Right lobe of liver (tissue), 6 donors: ENCODE data around the gene ZNF225. TPM values are rescaled to one million over a fixed set of nuclear protein-coding genes. Genes with fewer than 3 reads are reported as not detected.
A peak's percentile ranks its signal among the peaks of the same experiment; 100 is the strongest.

Experiments used
- ATAC-seq, 4 donors: fragments of 200-7000 bp; cut with Tn5 transposase; one replicate each; pipeline ENCODE4 v1.9.1; 2020; ENCODE audit warnings: mild to moderate bottlenecking in 4 of 4, moderate library complexity in 4 of 4
- DNase-seq, 3 donors: peaks; one replicate each; pipeline ENCODE4 v3.0.0-alpha.2; 2020
- H3K27ac ChIP-seq, 3 donors: fragments of 200-600 bp; one replicate each; pipeline ENCODE4 v1.8.0; 2022
- H3K27me3 ChIP-seq, 2 donors: fragments of 200-600 bp; one replicate each; pipeline ENCODE4 v1.8.0; 2022
- H3K36me3 ChIP-seq, 4 donors: fragments of 200-600 bp; sonication (generic) in 1 of 4; one replicate each; pipeline versions ENCODE4 v1.5.1 to v1.8.0; 2017 to 2022; ENCODE audit warnings: control low read depth in 1 of 4
- H3K4me1 ChIP-seq, 4 donors: fragments of 200-600 bp; sonication (generic) in 1 of 4; one replicate each; pipeline versions ENCODE4 v1.5.1 to v1.8.0; 2017 to 2022; ENCODE audit warnings: control low read depth in 1 of 4
- H3K4me3 ChIP-seq, 3 donors: fragments of 200-600 bp; one replicate each; pipeline ENCODE4 v1.8.0; 2022
- H3K9me3 ChIP-seq, 4 donors: fragments of 200-600 bp; sonication (generic) in 1 of 4; one replicate each; pipeline versions ENCODE4 v1.5.1 to v1.8.0; 2017 to 2022; ENCODE audit warnings: control low read depth in 1 of 4
- POLR2A ChIP-seq: fragments of 450-650 bp; IDR thresholded peaks from one replicate; pipeline ENCODE4 v1.6.1; 2017; ENCODE audit warnings: antibody characterized with exemption, mild to moderate bottlenecking
- WGBS: methylation state at CpG from one replicate; pipeline ENCODE4 v1.1.6; 2018; ENCODE audit warnings: low coverage, low lambda C conversion rate; ENCODE audit not compliant: insufficient coverage; ENCODE audit errors: missing lambda C conversion rate; 5-methylcytosine and 5-hydroxymethylcytosine counted together
- intact Hi-C, 2 donors: fragments of 100-400 bp; cut with DNase I; formaldehyde crosslinking; loops; one replicate each; pipeline versions ENCODE4 v1.11.2 to v1.14.1; 2022
- long read RNA-seq: library from polyadenylated mRNA; unstranded; transcript quantifications from one replicate; pipeline ENCODE4 v2.0.0, GENCODE V29; 2019
- total RNA-seq, 6 experiments: library from RNA; depleted of rRNA in 2 of 6; stranded (reverse); fragments of >200 nt in 2 of 6; fragmentation: NEBNext Ultra II Directional in 3 of 6; extraction: Animal tissue kit (Norgen Biotek cat#: 25700) in 3 of 6; gene quantifications; one replicate each; pipeline versions ENCODE4 v1.1.0 to v1.2.4, GENCODE V29; 2016 to 2023
- TF ChIP-seq, protein P1 (sequence below), 4 donors: fragments of 200-600 bp in 3 of 4; fragments of 450-650 bp in 1 of 4; IDR thresholded peaks; one replicate each; pipeline versions ENCODE4 v1.5.1 to v1.8.0; 2016 to 2022; ENCODE audit warnings: antibody characterized with exemption in 4 of 4, mild to moderate bottlenecking in 2 of 4
- donor health status: DM: no; HTN: yes; CAD: no.
- donor health status: DM: no; HTN: no; CAD: no.
- donor health status: DM: no; HTN: no; CAD: no.
- donor health status: DM: no; HTN: yes; CAD: no.
- donor health status: DM: no; HTN: yes; CAD: no.

Gene ZNF225
- 1 to 10 TPM in 5 of 6 experiments, under 1 TPM in 1; 0.74 to 2.2 (median 1.8) TPM for total RNA-seq
- long read RNA-seq, result 0 reads

GRCh38 chr19:44113138-44113783, at the start of gene ZNF225:
Gene ZNF225 (plus strand): TSS chr19:44113399. CDS start chr19:44115828, 2,429 bp downstream.
- H3K4me3 ChIP-seq, result peak within 1 kb of the TSS; percentile 50 to 85 (median 84)
- H3K27me3 ChIP-seq, result no peaks in the 10 kb centered on the region
- H3K36me3 ChIP-seq, result peaks cover 0 to 14% (median 6%) of the 10 kb centered on the region in 4 donors
- TF ChIP-seq, protein P1, sequence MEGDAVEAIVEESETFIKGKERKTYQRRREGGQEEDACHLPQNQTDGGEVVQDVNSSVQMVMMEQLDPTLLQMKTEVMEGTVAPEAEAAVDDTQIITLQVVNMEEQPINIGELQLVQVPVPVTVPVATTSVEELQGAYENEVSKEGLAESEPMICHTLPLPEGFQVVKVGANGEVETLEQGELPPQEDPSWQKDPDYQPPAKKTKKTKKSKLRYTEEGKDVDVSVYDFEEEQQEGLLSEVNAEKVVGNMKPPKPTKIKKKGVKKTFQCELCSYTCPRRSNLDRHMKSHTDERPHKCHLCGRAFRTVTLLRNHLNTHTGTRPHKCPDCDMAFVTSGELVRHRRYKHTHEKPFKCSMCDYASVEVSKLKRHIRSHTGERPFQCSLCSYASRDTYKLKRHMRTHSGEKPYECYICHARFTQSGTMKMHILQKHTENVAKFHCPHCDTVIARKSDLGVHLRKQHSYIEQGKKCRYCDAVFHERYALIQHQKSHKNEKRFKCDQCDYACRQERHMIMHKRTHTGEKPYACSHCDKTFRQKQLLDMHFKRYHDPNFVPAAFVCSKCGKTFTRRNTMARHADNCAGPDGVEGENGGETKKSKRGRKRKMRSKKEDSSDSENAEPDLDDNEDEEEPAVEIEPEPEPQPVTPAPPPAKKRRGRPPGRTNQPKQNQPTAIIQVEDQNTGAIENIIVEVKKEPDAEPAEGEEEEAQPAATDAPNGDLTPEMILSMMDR (IDR thresholded peaks at IDR 0.05), result no peak
- peak; percentile 47 for TF ChIP-seq POLR2A
- H3K9me3 ChIP-seq, result peaks cover 0 to 24% (median 7%) of the 10 kb centered on the region in 4 donors
- peak; percentile 92 to 98 (median 96) for DNase-seq
- H3K4me1 ChIP-seq, result peaks cover 0 to 15% (median 3%) of the 10 kb centered on the region in 4 donors
- intact Hi-C loops, result no loop called here
- peak within 1 kb of the TSS in 1 of 3 donors; percentile 20 for H3K27ac ChIP-seq
- under 1% methylated on average over 28 of the region's 44 CpGs for WGBS
- ATAC-seq, result peak; percentile 98 to 99 (median 98)

DNA sequence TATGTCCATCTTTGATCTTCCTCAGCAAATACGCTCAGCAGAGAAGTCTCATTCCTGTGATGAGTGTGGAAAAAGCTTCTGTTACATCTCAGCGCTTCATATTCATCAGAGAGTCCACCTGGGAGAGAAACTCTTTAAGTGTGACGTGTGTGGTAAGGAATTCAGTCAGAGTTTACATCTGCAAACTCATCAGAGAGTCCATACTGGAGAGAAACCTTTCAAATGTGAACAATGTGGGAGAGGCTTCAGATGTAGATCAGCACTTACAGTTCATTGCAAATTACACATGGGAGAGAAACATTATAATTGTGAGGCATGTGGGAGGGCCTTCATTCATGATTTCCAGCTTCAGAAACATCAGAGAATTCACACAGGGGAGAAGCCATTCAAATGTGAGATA, 46.9 kb upstream of the ZNF225 start:
- DNase-seq (no peak), ATAC-seq (no peak)
- Histone ChIP-seq H3K4me3 (no peak overlapping the region), H3K36me3 (peaks cover 0 to 18% (median 3%) of the 10 kb centered on the region in 4 donors), H3K9me3 (peaks cover 0 to 35% (median 5%) of the 10 kb centered on the region in 4 donors), H3K27me3 (no peaks in the 10 kb centered on the region), H3K27ac (no peak overlapping the region), H3K4me1 (no peaks in the 10 kb centered on the region)
- no peak for TF ChIP-seq POLR2A
- TF ChIP-seq, protein P1 (IDR thresholded peaks at IDR 0.05), result no peak
- WGBS, result 52% methylated on average over 3 of the region's 3 CpGs
- intact Hi-C loops, result no loop called here

- Histone ChIP-seq H3K4me3 (no peak overlapping the region), H3K27ac (no peak overlapping the region), H3K36me3 (peaks cover 0 to 9% (median 3%) of the 10 kb centered on the region in 4 donors), H3K27me3 (no peaks in the 10 kb centered on the region), H3K9me3 (peaks cover 0 to 32% (median 5%) of the 10 kb centered on the region in 4 donors), H3K4me1 (peaks cover 0 to 8% (median 0%) of the 10 kb centered on the region in 4 donors)
- TF ChIP-seq POLR2A, result no peak
- TF ChIP-seq, protein P1 (IDR thresholded peaks at IDR 0.05), result no peak
- WGBS, result 70% methylated on average over 1 of the region's 1 CpG
- no peak for ATAC-seq
- intact Hi-C loops, result no loop called here
- no peak for DNase-seq
These were observed 43.8 kb upstream of the ZNF225 start for GRCh38 chr19:44069415-44069814.

GRCh38 chr19:44071824-44072542, 41.2 kb upstream of the ZNF225 start, which contains the start of gene ZNF284:
Gene ZNF284 (plus strand): TSS chr19:44072159. CDS start chr19:44076390, 4,231 bp downstream.
- Histone ChIP-seq H3K4me1 (peaks cover 0 to 8% (median 0%) of the 10 kb centered on the region in 4 donors), H3K27ac (peak within 1 kb of the TSS in 1 of 3 donors; percentile 17), H3K36me3 (no peaks in the 10 kb centered on the region), H3K27me3 (no peaks in the 10 kb centered on the region), H3K9me3 (peaks cover 0 to 8% (median 0%) of the 10 kb centered on the region in 4 donors), H3K4me3 (peak within 1 kb of the TSS; percentile 50 to 72 (median 68))
- ATAC-seq (peak; percentile 97 to 100 (median 100)), DNase-seq (peak; percentile 82 to 89 (median 86))
- 3% methylated on average over 22 of the region's 40 CpGs for WGBS
- peak; percentile 14 for TF ChIP-seq POLR2A
- TF ChIP-seq, protein P1 (IDR thresholded peaks at IDR 0.05), result no peak
- intact Hi-C loops, result no loop called here
